Activated CD4-positive, CD25-positive, alpha-beta regulatory T cell (primary cell): Measurements from ENCODE around the gene COX19.
"Not testable (repeated sequence)": the region's sequence is repeated elsewhere in the genome, so short reads cannot be mapped to it uniquely, and the experiment has no call there.

Source experiments
- DNase-seq, 4 experiments: peaks; one replicate each; lab custom pipeline; 2025; lab: John Stamatoyannopoulos, UW

COX19 gene

DNA sequence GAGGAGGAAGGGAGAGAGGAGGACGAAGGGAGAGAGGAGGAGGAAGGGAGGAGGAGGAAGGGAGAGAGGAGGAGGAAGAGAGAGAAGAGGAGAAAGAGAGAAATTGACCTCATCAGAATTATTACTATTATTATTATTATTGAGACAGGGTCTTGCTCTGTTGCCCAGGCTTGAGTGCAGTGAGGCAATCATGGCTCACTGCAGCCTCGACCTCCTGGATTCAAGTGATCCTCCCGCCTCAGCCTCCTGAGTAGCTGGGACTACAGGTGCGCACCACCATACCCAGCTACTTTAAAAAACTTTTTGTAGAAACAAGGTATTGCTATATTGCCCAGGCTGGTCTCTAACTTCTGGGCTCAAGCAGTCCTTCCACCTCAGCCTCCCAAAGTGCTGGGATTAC lies 31.6 kb downstream of the COX19 start:
- not testable (repeated sequence) for DNase-seq

DNA sequence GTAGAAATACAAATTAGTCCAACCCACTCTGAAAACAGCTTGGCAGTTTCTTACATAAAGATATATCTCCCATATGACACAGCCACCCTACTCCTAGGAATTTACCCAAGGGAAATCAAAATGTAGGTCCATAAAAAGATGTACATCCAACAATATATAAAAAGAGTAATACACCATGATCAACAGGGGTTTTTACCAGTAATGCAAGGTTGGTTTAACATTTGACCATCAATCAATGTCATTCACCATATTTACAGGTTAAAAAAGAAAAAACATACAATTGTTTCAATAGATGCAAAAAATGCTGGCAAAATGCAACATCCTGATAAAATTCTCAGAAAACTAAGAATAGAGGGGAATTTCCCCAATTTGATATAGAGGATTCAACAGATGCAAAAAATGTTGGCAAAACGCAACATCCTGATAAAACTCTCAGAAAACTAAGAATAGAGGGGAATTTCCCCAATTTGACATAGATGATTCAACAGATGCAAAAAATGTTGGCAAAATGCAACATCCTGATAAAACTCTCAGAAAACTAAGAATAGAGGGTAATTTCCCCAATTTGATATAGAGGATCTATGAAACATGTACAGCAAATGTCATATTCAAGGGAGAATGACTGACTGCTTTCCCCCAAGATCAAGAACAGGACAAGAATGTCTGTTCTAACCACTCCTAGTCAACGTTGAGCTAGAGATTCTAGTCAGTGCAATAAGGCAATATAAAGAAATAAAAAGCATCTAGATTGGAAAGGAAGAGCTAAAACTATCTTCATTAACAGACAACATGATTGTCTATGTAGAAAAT lies 34.5 kb downstream of the COX19 start:
- DNase-seq, result no peak

DNA sequence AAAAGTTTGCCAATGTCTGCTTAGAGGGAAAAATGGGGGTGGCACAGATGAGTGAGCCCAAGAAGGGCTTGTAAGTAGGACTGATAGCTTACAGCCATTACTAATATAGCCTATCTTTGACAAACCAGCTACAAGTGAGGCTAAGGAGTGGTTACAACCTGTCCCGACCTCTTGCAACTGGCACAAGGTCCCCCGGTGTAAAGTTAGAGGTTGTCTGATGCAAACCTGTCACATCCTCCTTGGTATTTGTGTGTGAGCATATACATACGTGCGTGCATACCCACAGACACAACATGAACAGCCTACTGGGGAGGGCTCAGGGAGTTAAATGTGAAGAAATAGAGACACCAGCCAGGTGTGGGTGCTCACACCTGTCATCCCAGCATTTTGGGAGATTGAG lies 35.5 kb downstream of the COX19 start:
- DNase-seq, result no peak

- DNase-seq, result no peak
Observed at GRCh38 chr7:938546-939185, 36.7 kb downstream of the COX19 start.

DNA sequence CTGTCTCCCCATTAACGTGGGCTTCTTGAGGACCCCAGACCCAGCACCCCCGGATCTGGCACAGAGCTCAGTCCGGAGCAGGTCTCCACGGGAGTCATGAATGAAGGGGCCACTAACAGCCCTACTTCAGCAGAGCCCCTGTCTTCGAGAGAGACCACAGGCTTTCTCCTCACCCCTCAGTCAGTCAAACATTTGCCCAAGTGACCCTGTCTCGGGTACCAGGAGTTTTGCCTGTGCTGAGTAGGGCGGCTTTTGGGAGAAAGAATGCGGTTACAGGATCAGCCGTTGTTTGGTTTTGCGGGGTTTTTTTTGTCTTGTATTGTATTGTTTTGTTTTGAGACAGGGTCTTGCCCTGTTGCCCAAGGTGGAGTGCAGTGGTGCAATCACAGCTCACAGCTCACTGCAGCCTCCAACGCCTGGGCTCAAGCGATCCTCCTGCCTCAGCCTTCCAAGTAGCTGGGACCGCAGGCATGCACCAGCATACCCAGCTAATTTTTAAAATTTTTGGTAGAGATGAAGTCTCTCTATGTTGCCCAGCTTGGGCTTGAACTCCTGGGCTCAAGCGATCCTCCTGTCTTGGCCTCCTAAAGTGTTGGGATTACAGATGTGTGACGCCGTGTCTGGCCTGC lies 37.4 kb downstream of the COX19 start:
- DNase-seq, result no peak

DNA sequence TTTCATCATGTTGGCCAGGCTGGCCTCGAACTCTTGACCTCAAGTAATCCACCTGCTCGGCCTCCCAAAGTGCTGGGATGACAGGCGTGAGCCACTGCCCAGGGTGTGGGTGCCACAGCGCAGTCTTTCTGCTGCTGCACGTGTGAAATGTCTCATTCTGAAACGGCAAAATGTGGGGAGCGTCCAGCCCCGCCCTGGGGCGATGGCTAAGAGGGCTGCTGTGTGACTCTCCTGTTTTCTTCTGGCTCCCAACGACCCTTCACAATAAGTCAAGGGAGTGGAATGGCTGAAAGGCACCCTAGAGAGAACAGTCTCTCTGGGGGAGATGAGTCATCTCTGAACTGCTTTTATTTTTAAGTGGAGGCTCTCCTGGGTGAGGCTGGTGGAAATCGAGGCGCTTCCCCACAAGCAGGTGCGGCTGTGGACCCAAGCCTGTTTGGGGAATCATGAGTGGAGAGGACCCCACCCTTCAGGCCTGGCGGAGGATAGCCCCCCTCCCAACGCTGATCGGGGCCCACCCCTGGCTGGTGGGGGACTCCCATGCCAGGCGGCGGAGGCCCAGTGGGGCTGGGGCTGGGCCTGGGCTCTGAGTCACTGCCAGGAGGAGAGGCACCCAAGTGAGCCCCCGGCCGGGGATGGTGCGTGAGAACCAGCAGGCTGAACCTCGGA lies 38.8 kb downstream of the COX19 start:
- no peak for DNase-seq

DNA sequence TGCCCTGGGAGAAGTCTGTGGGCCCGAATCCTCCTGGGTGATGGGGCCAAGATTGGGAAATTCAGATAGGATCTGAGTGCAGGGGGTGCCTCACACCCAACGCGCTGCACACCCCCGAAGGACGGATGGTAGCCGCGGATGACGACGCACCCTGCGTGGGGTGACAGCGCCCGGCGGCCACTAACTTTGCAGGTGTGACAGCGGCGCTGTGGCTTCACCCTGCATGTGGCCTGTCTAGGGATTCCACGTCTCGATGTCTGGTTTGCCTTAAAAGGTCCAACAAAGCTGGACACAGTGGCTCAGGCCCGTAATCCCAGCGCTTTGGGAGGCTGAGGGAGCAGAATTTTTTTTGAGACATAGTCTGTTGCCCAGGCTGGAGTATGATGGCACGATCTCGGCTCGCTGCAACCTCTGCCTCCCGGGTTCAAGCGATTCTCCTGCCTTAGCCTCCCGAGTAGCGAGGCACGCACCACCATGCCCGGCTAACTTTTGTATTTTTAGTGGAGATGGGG lies 39.4 kb downstream of the COX19 start:
- DNase-seq, result no peak

DNA sequence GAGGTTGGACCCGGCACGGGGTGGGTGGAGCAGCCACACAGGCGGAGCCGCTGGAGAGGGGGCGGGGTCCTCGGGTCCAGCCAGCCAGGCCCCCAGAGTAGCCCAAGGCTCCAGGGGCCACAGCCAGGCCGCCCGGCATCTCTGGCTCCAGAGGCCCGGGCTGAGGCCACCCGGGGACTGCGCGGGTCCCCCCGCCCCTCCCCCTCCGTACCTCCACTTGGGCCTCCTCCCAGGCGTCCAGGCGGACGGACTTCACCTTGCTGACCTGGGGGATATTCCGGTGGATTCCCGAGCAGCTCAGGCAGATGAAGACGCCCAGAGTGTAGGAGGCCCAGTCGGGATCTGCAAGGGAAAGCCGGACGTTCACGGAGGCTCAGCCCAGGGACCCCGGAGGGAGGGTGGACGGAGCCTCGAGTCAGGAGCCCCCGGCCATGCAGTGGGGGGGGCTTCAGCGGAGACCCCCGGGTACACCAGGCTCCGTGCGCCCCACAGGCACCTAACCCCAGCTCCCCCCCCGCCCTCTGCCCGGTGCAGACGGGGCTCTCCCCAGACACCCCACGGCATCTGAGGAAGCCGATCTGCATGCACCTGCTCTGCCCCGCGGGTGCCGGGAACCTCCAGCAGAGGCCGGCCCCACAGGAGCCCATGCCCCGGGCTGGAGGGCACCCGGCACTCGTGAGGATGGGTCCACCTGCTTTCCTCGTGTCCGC lies 40.0 kb downstream of the COX19 start:
- no peak for DNase-seq

- no peak for DNase-seq
Observed at GRCh38 chr7:934469-935163, 40.7 kb downstream of the COX19 start.

DNA sequence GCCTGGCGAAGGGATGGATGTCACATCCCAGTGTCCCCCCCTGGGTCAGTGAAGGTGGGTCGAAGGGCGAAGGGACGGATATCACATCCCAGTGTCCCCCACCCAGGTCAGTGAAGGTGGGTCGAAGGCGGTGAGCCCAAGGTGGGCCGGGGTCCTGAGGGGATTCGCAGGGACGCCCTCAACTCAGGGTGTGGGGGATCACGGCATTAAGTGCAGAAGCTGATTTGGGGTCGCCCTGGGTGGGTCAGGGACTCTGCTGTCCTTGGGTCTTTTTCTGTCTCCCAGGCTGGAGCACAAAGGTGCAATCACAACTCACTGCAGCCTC lies 42.7 kb downstream of the COX19 start:
- no peak for DNase-seq

GRCh38 chr7:931871-932650 lies 43.3 kb downstream of the COX19 start:
- no peak for DNase-seq

DNA sequence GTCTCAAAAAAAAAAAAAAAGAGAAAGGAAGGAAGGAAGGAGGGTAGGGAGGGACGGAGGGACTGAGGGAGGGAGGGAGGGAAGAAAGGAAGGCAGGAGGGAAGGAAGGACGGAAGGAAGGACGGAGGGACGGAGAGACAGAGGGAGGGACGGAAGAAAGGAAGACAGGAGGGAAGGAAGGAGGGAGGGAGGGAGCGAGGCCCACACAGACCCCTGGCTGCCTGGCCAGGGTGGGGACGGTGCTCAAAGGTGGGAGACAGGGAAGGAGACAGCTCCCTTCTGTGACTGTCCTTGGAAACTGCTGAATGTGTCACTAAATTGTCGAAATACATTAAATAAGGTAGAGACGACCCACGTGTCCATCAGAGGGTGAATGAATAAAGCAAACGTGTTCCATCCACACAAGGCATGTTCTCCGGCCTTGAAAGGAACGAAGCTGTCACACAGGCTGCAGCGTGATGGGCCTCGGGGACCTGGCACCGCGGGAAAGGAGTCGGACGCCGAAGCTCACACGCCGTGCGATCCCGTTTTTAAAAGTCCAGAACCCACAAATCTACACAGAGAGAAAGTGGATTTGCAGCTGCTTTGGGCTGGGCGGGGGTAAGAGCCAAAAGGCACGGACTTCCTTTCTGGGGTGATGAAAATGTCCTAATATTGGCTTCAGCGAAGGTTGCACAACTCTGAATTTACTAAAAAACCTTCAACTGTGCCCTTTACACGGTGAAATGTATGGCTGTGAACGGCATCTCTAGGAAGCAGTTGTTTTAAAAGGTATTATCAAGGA lies 44.2 kb downstream of the COX19 start:
- DNase-seq, result no peak

DNA sequence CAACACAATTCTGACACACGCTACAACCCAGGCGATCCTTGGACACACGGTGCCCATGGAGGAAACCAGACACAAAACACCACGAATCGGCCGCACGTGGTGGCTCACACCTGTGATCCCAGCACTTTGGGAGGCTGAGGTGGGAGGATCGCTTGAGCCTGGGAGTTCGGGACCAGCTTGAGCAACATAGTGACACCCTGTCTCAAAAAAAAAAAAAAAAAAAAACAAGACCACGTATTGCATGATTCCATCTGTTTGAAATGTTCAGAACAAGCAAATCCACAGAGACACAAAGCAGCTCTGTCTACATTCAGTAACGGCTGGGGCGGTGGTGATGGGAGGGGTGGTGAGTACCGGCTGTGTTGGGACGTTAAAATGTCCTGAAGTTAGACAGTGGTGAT lies 46.0 kb downstream of the COX19 start:
- no peak for DNase-seq

DNA sequence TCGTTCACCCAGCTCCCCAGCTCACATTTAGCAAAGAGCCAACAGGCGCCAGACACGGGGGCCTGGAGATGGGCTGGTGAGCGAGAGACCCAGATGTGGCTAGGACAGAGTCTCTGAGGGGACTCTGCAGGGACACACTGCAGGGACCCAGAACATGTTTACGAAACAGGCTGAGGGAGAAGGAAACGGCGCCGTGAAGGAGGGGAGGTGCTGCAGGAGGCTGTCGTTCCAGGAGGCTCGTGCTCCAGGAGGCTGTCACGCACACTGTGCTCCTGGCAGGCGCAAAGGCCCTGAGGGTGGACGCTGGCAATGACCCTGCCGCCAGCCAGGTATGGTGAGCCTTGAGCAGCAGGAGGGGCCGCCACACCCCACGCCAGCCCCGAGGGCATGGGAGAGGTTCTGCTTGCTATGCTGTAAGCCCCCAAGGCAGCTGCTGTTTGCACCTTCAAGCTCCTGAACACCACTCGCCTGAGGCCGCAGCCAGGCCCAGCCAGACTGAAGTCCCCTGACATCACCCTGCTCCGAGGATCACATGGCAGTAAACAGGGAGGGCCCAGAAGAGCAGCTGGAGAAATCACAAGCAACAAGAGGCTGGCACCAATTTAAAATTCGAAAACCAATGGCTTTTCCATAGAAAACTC lies 48.2 kb downstream of the COX19 start:
- no peak for DNase-seq

GRCh38 chr7:926061-927030 lies 49.0 kb downstream of the COX19 start:
- no peak for DNase-seq

GRCh38 chr7:925601-926000 lies 49.7 kb downstream of the COX19 start:
- DNase-seq, result no peak

- peak in 1 of 4 experiments; percentile 45 for DNase-seq
Observed at GRCh38 chr7:924541-925231, 50.7 kb downstream of the COX19 start.
